Fibroblast of pulmonary artery (primary cell): ENCODE results near the gene ZNF202.

Experiments
- DNase-seq: peaks from one replicate; pipeline ENCODE4 v3.0.0-alpha.2; 2010; ENCODE audit warnings: low read depth
- H3K4me3 ChIP-seq: replicated peaks from 2 replicates; pipeline ENCODE4 v1.5.1; 2011; ENCODE audit warnings: low read depth, mild to moderate bottlenecking, control low read depth, low read length, moderate library complexity
- TF ChIP-seq, protein P1 (sequence below): IDR thresholded peaks from 2 replicates; pipeline ENCODE4 v1.5.1; 2011; ENCODE audit warnings: mild to moderate bottlenecking, control low read depth, low read length, inconsistent platforms; ENCODE audit errors: missing control alignments

ZNF202 gene

GRCh38 chr11:123704341-123704740 lies 37.1 kb downstream of the ZNF202 start:
- TF ChIP-seq, protein P1, sequence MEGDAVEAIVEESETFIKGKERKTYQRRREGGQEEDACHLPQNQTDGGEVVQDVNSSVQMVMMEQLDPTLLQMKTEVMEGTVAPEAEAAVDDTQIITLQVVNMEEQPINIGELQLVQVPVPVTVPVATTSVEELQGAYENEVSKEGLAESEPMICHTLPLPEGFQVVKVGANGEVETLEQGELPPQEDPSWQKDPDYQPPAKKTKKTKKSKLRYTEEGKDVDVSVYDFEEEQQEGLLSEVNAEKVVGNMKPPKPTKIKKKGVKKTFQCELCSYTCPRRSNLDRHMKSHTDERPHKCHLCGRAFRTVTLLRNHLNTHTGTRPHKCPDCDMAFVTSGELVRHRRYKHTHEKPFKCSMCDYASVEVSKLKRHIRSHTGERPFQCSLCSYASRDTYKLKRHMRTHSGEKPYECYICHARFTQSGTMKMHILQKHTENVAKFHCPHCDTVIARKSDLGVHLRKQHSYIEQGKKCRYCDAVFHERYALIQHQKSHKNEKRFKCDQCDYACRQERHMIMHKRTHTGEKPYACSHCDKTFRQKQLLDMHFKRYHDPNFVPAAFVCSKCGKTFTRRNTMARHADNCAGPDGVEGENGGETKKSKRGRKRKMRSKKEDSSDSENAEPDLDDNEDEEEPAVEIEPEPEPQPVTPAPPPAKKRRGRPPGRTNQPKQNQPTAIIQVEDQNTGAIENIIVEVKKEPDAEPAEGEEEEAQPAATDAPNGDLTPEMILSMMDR, result no peak

GRCh38 chr11:123702696-123703095 lies 38.8 kb downstream of the ZNF202 start:
- TF ChIP-seq, protein P1, result no peak
- H3K4me3 ChIP-seq, result no peak overlapping the region
- no peak for DNase-seq

More at GRCh38 chr11:123704341-123704740, 37.1 kb downstream of the ZNF202 start:
- H3K4me3 ChIP-seq, result no peak overlapping the region
- DNase-seq, result no peak

DNA sequence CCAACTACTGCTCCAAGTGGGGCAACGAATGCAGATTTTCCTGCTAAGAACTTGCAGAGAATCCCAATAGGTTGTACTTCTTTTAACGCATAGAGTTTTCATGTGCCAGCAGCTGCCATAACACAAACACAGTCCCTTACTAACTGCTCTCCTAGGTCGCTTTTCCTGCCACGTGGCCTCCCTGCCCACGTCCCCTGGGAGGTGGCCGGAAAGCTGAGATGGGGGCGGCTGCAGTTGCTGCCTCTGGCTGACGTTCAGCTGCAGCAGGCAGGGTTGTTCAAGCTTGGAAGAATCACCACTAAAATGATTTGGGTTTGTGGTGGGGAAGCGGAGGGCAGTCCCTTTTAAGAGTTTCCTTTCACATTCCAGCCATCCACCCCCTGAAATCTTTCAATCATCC lies 39.3 kb downstream of the ZNF202 start:
- no peak overlapping the region for H3K4me3 ChIP-seq
- TF ChIP-seq, protein P1, result no peak
- DNase-seq, result no peak

GRCh38 chr11:123700772-123701171 lies 40.7 kb downstream of the ZNF202 start:
- H3K4me3 ChIP-seq, result no peak overlapping the region
- TF ChIP-seq, protein P1, result no peak
- DNase-seq, result no peak

DNA sequence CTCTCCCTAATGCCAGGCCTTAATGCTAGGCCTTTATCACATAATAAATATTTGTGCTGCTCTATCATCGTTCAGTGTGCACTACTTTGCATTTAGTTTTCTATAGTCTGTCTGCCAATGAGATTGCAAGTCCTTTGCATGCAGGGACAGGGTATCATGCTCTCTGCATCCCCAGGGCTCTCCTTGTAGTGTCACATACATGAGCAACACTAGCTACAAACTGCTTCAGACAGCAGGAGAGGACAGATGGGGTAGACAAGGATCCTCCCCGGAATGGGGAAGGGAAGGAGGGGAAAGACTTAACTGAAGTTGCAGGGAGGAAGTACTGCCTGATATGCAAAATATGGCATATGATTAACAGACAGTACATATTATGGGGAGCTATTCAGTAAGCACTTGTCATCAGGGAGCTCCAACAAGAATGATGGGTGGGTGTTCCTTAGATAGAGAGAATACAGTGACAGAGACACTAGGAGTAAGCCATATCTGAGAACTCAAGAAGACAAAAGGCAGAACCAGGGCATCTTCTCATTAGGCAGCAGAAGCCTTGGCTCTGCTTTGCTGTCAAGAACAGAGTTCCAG lies 42.8 kb downstream of the ZNF202 start:
- TF ChIP-seq, protein P1, result no peak
- no peak overlapping the region for H3K4me3 ChIP-seq
- DNase-seq, result no peak

GRCh38 chr11:123696183-123696582 lies 45.3 kb downstream of the ZNF202 start:
- H3K4me3 ChIP-seq, result no peak overlapping the region
- DNase-seq, result no peak
- TF ChIP-seq, protein P1, result peak; percentile 4

- H3K4me3 ChIP-seq, result no peak overlapping the region
- no peak for DNase-seq
- TF ChIP-seq, protein P1, result no peak
Measured at GRCh38 chr11:123695231-123695630, 46.2 kb downstream of the ZNF202 start.
